Smooth muscle cell (in vitro differentiated cells): ENCODE measurements around the gene PTCHD1. TPM values are rescaled to one million over a fixed set of nuclear protein-coding genes. Genes with fewer than 3 reads are reported as not detected.
A peak's percentile ranks its signal among the peaks of the same experiment; 100 is the strongest.

Experiments
- DNase-seq: peaks from one replicate; lab custom pipeline; 2025; ENCODE audit not compliant: unreplicated experiment; lab: John Stamatoyannopoulos, UW
- H2AFZ ChIP-seq: fragments of 200-600 bp; sonication (generic); 2 replicates; pipeline ENCODE4 v1.6.0; 2016; ENCODE audit warnings: antibody characterized with exemption, low read depth, mild to moderate bottlenecking
- H3F3A ChIP-seq: fragments of 200-600 bp; sonication (generic); 2 replicates; pipeline ENCODE4 v1.6.0; 2017; ENCODE audit warnings: antibody characterized with exemption, low read depth
- H3K27ac ChIP-seq: fragments of 200-600 bp; sonication (generic); 2 replicates; pipeline ENCODE4 v1.5.1; 2016; ENCODE audit warnings: low read depth, mild to moderate bottlenecking
- H3K27me3 ChIP-seq: fragments of 200-600 bp; sonication (generic); 2 replicates; pipeline ENCODE4 v1.6.1; 2016; ENCODE audit warnings: low read depth, mild to moderate bottlenecking
- H3K36me3 ChIP-seq: fragments of 200-600 bp; sonication (generic); 2 replicates; pipeline ENCODE4 v1.5.1; 2016; ENCODE audit warnings: low read depth
- H3K4me1 ChIP-seq: fragments of 200-600 bp; sonication (generic); 2 replicates; pipeline ENCODE4 v1.5.1; 2016; ENCODE audit warnings: low read depth
- H3K4me2 ChIP-seq: fragments of 200-600 bp; sonication (generic); 2 replicates; pipeline ENCODE4 v1.6.0; 2016; ENCODE audit warnings: mild to moderate bottlenecking
- H3K4me3 ChIP-seq: fragments of 200-600 bp; sonication (generic); 2 replicates; pipeline ENCODE4 v1.5.1; 2016; ENCODE audit warnings: mild to moderate bottlenecking
- H3K79me2 ChIP-seq: fragments of 200-600 bp; sonication (generic); 2 replicates; pipeline ENCODE4 v1.6.0; 2016; ENCODE audit warnings: low read depth, mild to moderate bottlenecking
- H3K9ac ChIP-seq: fragments of 200-600 bp; sonication (generic); 2 replicates; pipeline ENCODE4 v1.6.0; 2016; ENCODE audit warnings: low read depth
- H3K9me3 ChIP-seq: fragments of 200-600 bp; sonication (generic); replicated peaks from 2 replicates; pipeline ENCODE4 v1.5.1; 2016; ENCODE audit warnings: low read depth
- H4K20me1 ChIP-seq: fragments of 200-600 bp; sonication (generic); 2 replicates; pipeline ENCODE4 v1.6.0; 2016; ENCODE audit warnings: low read depth
- WGBS: methylation state at CpG from one replicate; pipeline ENCODE4 v1.1.7; 2016; ENCODE audit warnings: low lambda C conversion rate; 5-methylcytosine and 5-hydroxymethylcytosine counted together
- polyA plus RNA-seq: library from polyadenylated mRNA; unstranded; fragments of >200 nt; fragmentation: Nextera tagmentation; extraction: Ambion mirVana; gene quantifications from 2 replicates; pipeline ENCODE4 v1.2.1, GENCODE V29; 2016
- total RNA-seq: library from RNA; depleted of rRNA; stranded (reverse); fragments of >200 nt; gene quantifications from 2 replicates; pipeline ENCODE4 v1.2.3, GENCODE V29; 2014
- TF ChIP-seq, protein P1 (sequence below): fragments of 200-600 bp; sonication (generic); IDR thresholded peaks from 2 replicates; pipeline ENCODE4 v1.5.1; 2017; ENCODE audit warnings: borderline replicate concordance, mild to moderate bottlenecking, antibody characterized with exemption; ENCODE audit not compliant: insufficient read depth, poor library complexity, severe bottlenecking

PTCHD1 gene
- total and polyA plus RNA-seq, 2 experiments from 2014 or later: 0.40 to 0.87 TPM

DNA sequence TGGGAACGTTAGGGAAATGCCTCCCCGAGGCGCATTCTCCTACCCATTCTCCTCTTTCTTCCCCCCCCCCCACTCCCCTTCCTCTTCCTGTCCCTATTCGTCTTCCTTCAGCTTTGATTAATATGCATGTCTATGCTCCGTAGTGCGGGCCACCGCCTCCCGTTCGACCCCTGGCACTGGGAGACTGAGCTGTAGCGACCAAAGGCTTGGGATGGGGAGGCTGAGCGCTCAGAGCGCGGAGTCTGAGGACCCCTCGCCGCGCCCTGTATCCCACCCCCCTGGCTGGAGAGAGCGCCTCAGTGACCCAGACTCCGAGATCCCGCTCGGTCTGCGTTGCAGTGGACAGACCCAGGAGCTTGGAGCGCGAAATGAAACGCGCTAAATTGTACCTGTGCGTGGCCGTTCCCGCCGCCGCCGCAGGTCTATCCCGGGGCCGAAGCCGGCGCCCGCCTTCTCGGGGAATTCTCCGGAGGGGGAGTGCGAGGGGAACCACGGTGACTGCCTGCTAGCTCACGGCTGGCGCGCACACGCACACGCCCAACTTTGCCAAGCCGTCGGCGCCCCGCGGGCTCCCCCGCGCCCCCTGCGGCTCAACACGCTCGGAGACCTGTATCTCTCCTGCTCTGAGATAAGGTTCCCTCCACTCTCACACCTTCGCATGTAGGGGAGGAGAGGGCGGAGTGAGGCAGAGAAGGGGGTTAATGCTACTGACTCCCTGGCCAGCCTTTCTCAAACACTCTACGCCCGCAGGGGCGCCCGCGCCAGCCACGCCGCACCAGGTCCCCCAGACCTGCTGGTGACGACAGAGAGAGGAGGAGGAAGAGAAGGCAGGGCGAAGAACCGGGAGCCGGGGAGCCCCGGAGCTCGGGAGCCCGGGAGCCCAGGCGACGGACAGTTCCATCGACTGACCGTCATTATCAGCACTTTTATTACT is 1.5 kb upstream of the PTCHD1 start:
- TF ChIP-seq, protein P1, sequence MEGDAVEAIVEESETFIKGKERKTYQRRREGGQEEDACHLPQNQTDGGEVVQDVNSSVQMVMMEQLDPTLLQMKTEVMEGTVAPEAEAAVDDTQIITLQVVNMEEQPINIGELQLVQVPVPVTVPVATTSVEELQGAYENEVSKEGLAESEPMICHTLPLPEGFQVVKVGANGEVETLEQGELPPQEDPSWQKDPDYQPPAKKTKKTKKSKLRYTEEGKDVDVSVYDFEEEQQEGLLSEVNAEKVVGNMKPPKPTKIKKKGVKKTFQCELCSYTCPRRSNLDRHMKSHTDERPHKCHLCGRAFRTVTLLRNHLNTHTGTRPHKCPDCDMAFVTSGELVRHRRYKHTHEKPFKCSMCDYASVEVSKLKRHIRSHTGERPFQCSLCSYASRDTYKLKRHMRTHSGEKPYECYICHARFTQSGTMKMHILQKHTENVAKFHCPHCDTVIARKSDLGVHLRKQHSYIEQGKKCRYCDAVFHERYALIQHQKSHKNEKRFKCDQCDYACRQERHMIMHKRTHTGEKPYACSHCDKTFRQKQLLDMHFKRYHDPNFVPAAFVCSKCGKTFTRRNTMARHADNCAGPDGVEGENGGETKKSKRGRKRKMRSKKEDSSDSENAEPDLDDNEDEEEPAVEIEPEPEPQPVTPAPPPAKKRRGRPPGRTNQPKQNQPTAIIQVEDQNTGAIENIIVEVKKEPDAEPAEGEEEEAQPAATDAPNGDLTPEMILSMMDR: no peak

DNA sequence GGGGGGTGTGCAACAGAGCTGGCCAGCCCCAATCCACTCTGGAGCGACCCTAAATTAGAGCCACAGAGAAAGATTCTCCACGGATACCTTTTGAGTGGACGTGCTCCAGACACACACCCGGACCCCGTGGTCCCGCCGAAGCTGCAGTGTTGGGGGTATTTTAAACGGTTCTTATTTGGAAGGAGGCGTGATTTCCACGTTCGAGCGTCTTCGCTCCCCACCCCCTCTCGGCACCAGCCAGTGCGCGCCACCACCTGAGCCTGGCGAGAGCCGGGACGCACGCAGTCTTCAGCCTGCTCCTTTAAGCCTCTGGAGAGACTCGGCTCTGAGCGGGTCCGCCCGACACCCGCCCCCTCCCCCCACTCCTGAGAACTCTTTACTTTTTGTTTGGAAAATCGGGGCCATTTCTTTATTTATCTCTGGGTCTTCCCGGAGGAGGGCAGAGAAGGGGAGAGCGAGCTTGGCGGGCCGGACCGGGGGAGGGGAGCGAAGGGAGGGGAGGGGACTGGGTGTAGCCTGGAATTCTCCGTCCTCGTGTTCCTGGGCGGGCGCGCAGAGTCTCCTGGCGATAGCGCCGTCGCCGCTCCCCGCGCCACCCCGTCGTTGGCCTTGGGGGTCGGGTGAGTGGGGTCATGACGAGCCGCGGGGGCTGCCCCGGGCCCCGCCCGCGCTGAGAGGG is 668 bp upstream of the PTCHD1 start:
- no peaks in the 10 kb centered on the region for H3K79me2 ChIP-seq
- peaks cover 14% of the 10 kb centered on the region for H3K4me1 ChIP-seq
- H3K4me2 ChIP-seq: peak overlapping the region; percentile 85
- TF ChIP-seq, protein P1: no peak
- H3F3A ChIP-seq: no peaks in the 10 kb centered on the region
- no peak for DNase-seq
- H2AFZ ChIP-seq: no peak overlapping the region
- peaks cover 96% of the 10 kb centered on the region for H3K27me3 ChIP-seq
- no peak overlapping the region for H3K27ac ChIP-seq
- H3K9ac ChIP-seq: no peak overlapping the region
- 2% methylated on average over 26 of the region's 54 CpGs for WGBS
- H3K4me3 ChIP-seq: peak overlapping the region; percentile 46
- no peaks in the 10 kb centered on the region for H3K9me3 ChIP-seq
- H3K36me3 ChIP-seq: no peaks in the 10 kb centered on the region
- no peaks in the 10 kb centered on the region for H4K20me1 ChIP-seq

More for the DNA sequence above, 1.5 kb upstream of the PTCHD1 start:
- Histone ChIP-seq H3K4me3 (peak overlapping the region; percentile 46), H3K27me3 (peaks cover 95% of the 10 kb centered on the region), H3K27ac (no peak overlapping the region), H3K36me3 (no peaks in the 10 kb centered on the region), H3K4me2 (peak overlapping the region; percentile 85), H3F3A (no peaks in the 10 kb centered on the region), H3K4me1 (peaks cover 14% of the 10 kb centered on the region), H4K20me1 (no peaks in the 10 kb centered on the region), H3K9me3 (no peaks in the 10 kb centered on the region), H3K9ac (no peak overlapping the region), H2AFZ (no peak overlapping the region), H3K79me2 (no peaks in the 10 kb centered on the region)
- WGBS: 3% methylated on average over 67 of the region's 75 CpGs
- DNase-seq: no peak

DNA sequence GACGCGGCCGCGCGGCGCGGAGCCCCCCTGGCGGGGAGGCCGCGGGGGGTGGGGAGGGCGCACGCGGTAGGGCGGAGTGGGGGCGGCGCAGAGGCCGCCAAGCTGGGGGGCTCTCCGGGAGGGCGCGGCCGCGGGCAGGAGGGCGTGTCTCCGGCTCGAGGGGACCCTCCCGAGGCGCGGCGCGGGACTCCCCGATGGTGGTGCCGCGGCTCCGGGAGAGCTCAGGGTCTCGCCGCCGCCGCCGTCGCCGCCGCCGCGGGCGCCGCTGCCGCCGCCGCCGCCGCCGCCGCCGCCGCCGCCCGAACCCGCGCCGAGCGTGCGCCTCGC is 165 bp upstream of the PTCHD1 start:
- H3K9ac ChIP-seq: no peak overlapping the region
- H3K4me2 ChIP-seq: peak overlapping the region; percentile 85
- no peak for DNase-seq
- peaks cover 14% of the 10 kb centered on the region for H3K4me1 ChIP-seq
- no peaks in the 10 kb centered on the region for H3K36me3 ChIP-seq
- no peak overlapping the region for H3K27ac ChIP-seq
- peak overlapping the region; percentile 46 for H3K4me3 ChIP-seq
- H3F3A ChIP-seq: no peaks in the 10 kb centered on the region
- H3K9me3 ChIP-seq: no peaks in the 10 kb centered on the region
- peaks cover 96% of the 10 kb centered on the region for H3K27me3 ChIP-seq
- no peak overlapping the region for H2AFZ ChIP-seq
- H4K20me1 ChIP-seq: no peaks in the 10 kb centered on the region
- 0% methylated on average over 17 of the region's 63 CpGs for WGBS
- H3K79me2 ChIP-seq: no peaks in the 10 kb centered on the region
- TF ChIP-seq, protein P1: no peak
